ENCODE measurements around the gene SLC7A8.
"Not testable (repeated sequence)": the region's sequence is repeated elsewhere in the genome, so short reads cannot be mapped to it uniquely, and the experiment has no call there.

SLC7A8 gene

DNA sequence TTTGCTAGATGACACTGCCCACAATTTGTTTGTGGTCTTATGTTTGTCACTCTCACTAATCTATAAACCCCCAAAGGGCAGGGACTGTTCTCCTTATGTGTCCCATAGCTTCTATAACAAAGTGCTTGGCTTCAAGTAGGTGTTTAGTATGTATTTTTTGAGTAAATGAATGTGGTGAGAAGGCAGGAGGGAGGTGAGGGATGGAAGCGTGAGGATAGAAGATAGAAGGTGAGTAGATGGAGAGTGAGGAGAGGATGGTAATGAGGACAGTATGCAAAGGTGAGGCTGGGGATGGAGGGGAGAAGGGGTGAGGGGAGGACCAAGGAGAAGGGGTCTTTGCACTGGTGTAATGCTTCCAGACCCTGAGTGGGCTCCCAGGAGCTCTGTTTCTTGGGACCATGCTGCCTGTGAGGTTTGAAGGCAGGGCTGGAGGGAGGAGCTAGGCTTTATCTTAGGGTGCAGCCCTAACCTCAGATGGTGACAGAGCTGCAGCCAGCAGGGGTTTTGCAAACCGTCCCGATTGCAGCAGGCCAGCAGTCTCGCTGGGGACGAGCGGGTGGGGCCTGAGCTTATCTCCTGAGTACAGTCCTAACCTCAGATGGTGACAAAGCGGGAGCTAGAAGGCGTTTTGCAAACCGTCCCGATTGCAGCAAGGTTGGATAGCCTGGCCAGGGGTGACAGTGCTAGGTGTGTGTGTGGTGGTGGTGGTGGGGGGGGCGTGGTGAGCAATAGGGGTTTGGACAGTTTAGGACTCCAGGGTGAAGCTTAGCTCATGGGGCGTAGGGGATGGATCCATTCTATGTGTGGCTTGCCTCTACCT is 70.9 kb downstream of the SLC7A8 start:
- no peak for DNase-seq

DNA sequence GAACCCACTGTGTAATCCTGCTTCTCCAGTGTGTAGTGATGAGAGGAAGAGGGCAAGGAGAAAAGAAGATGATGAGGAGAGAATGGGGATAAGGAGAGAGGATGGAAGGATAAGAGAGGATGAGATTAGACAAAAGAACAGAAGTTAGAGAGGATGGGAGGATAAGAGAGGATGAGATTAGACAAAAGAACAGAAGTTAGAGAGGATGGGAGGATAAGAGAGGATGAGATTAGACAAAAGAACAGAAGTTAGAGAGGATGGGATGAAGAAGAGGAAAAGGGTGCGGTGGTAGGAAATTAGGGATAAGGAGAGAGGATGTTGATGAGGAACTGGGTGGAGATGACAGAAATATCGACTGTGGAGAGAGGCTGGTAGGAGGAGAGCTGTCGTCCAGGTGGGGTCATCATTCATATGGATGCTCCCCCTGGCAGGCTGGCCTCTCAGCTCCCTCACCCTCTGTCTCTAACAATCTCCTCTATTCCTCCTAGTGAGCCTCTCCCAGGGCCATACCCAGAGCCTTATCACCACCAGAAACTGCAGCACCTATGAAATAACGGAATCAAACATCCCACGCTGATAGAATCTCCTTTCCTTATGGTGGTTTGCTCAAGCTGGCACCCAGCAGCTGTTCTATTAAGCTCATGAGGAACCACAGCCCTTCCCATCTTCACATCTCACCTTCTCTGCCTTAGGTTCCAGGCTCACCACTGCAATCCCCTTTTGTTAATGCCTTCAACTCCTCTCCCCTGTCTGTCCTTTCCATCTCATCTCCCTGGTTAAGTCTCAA is 72.7 kb downstream of the SLC7A8 start:
- no peak for DNase-seq

DNA sequence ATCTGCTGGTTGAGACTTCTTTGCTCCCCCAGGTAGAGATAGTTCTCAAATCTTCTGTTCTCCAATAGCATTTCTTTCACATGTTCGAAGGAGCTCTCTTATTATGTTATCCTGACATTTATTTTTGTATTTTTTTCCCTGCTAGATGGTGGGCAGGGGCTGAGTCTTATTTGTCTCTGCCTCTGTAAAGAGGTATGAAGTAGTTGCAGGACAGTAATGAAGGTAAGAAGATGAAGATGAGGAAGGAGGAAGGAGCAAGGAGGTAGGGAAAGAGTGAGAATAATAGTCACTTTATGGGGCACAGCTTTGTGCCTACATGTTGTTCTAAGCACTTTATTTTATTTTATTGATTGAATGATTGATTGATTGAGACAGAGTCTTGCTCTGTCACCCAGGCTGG is 73.7 kb downstream of the SLC7A8 start:
- no peak for DNase-seq

- DNase-seq, result not testable (repeated sequence)
Observed at GRCh38 chr14:23108169-23108568, 75.3 kb downstream of the SLC7A8 start.

DNA sequence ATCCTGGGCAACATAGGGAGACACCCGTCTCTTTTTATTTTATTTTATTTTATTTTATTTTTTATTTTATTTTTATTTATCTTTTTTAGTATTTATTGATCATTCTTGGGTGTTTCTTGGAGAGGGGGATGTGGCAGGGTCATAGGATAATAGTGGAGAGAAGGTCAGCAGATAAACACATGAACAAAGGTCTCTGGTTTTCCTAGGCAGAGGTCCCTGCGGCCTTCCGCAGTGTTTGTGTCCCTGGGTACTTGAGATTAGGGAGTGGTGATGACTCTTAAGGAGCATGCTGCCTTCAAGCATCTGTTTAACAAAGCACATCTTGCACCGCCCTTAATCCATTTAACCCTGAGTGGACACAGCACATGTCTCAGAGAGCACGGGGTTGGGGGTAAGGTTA is 75.8 kb downstream of the SLC7A8 start:
- not testable (repeated sequence) for DNase-seq

DNA sequence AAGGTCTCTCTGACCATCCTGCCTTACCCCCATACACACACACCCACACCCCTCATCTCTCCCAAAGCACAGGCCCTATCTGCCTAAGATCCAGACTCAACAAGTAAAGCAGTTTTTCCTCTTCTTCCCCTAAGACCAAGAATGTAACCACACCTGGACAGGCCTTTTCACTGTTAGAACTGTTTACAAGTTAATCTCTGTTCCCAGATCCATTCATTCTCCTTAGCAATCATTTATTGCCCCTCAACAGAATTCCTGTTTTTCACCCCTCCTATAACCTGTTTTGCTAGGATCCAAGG is 76.8 kb downstream of the SLC7A8 start:
- DNase-seq, result no peak

GRCh38 chr14:23105348-23105824 is 78.1 kb downstream of the SLC7A8 start:
- DNase-seq, result no peak

DNA sequence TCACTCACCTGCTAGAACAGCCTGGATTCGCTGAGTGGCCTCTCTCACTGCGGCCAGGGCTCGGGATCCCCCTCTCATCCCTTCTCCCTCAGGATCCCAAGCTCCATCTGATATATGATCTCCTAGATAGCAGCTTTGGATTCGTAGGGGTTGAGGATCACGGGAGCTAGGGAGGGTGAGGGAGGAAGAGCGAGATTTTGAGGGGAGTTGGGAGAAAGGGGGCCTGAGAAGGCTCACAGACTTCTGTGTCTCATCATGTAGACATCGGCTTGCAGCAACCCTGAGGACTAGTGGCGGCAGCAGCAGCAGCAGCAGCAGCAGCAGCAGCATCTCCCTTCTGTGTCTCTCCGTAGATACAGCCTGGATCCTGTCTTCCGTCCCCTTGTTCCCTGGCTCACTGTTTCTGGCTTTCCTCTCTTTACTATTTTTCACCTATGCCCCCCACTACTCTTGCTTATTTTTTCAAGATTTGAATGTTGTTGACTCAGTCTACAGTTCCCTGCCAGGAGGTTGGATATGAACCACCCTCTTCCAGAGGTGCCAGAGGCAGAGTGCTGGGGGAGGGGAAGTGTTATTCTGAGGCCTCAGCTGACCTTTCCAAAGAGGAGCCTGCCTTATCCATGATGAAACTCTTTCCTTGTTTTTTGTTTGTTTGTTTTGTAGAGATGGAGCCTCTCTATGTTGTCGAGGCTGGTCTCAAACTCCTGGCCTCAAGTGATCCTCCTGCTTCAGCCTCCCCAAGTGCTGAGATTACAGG is 78.7 kb downstream of the SLC7A8 start, which contains the start of gene CIROP:
Gene CIROP (minus strand): TSS at position 399 of the 757 bp plus-strand sequence. CDS start 69 bp downstream, at position 330.
- DNase-seq, result no peak

DNA sequence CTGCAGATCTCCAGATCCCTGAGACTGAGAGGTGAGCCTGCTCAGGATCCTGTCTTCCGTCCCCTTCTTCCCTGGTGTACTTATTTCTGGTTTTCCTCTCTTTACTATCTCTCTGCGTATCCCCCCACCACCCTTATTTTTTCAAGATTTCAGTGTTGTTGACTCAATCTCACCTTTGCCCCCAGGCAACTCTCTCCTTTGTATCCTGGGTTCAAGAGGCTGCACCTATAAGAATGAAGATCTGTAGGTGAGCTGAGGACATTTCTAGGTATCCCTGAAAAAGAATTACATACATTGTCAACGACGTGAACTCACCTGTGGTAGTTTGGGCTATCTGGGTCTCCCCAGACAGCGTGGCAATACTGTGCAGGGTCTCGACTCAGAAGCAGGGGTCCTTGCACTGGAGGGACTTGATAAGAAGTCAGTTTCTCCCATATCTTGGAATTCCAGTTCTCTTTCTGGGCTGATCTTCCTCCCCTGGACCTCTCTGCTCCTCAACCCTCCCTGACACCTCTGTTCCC is 79.3 kb downstream of the SLC7A8 start:
- no peak for DNase-seq

DNA sequence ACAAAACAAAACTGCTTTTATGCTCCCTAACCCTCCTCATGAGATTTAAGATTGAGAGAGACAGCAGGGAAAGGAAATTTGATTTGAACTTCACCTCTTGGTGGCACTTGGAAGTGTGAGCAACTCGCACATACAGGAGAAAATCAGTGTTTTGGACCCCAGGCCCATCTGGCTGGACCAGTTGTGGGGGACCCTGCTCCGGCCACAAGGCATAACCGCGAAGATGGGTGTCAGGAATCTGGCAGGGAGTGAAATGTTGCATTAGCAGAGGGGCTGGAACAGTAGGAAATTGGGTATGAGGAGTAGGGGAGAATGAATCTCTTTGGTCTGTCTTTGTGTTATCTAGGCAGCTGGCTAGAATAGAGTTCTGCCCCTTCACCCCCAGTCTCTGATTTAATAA is 79.9 kb downstream of the SLC7A8 start:
- no peak for DNase-seq

DNA sequence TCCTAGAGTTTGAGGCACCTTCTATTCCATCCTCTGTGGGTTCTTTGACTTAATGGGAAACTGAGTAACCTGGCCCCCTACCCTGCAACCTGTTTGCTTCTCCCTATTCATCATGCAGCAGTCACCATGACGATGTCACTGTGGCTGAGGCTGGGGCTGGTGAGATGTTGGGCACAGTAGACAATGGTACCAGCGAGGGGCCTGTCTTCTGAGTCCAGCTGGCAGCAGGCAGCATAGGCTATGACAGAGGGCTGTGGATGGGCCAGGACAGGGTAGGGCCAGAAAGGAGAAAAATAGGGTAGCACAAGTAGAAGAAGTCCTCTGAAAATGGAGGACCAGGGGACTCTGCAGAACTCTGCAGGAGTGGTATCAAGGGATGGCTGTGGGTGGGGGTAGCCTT is 80.7 kb downstream of the SLC7A8 start:
- DNase-seq, result no peak

DNA sequence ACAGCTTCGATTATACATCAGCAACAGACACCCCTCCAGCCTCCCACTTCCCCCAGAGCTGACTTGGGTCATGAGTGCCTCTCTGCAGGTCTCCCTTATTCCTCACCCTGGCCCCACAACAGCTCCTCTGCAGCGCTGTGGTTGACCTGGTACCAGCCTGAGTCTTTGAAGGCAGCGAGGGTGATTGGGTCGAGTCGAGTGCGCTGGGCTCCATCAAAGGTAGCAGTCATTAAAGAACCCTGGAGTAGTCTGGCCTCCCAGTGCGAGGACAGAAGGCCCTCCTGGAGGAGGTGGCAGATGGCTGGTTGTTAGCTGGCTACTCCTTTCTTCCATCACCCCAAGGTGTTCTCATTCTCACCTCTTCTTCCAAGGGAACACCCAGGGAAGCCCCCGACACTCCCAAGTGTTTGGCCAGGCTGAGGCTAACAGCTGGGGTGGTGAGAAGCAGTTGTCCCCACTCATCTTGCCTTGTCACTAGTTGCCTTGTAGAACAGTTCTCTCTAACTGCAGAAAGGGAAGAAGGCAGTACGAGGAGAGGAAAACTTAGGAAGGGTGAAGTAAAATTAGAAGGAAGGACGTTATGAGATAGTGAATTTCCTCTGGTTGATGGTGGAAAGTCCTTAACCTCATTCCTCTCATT is 81.4 kb downstream of the SLC7A8 start:
- DNase-seq, result no peak

- no peak for DNase-seq
Observed at GRCh38 chr14:23101213-23101970, 82.1 kb downstream of the SLC7A8 start.

- DNase-seq, result no peak
Observed at GRCh38 chr14:23099212-23099861, 84.1 kb downstream of the SLC7A8 start.

GRCh38 chr14:23097786-23098185 is 85.7 kb downstream of the SLC7A8 start:
- DNase-seq, result no peak

DNA sequence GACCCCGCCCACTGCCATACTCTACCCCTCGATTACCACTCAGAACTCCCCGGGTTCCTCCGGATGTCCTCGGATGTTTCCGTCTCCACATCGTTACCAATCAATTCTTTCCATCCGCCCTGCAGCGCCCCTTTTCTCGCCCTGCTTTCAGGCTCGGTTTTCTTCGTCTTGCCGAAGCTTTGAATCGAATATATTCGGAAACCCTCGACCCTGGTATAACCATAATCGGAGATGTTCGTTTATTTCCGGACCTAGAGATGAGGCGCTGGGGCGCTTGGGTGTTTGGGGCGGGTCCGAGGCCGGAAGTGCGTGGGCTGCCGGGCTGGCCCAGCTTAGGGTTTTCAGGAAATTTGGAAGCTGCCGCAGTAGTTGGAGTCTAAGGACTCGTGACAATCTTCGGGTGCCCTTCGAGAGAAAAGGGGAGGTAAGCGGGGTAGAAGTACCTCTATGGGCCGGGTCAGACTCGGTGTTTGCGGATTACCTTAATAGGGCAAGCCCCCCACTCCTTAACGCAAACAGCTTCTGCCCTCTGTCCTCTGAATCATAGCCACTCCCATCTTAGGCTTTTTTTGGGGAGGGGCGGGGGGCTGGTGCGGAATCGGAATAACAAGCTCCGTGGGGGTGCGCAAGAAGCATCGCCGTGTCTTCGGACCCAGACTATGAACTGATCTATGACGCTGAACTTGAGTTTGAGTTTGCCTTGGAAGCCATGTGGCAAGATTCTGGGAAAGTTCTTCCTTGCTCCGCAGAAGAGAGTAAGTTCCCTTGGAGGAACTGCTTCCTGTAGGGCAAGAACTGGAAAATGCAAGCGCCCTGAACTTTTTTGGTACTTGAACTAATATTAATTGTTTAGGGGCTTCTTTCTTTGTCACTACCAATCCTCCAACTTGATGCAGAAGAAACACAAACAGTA is 88.0 kb downstream of the SLC7A8 start, which contains the start of gene C14orf119:
Gene C14orf119 (plus strand): TSS at position 310 of the 913 bp plus-strand sequence. CDS start 2,154 bp downstream, outside the sequence.
- no peak for DNase-seq

DNA sequence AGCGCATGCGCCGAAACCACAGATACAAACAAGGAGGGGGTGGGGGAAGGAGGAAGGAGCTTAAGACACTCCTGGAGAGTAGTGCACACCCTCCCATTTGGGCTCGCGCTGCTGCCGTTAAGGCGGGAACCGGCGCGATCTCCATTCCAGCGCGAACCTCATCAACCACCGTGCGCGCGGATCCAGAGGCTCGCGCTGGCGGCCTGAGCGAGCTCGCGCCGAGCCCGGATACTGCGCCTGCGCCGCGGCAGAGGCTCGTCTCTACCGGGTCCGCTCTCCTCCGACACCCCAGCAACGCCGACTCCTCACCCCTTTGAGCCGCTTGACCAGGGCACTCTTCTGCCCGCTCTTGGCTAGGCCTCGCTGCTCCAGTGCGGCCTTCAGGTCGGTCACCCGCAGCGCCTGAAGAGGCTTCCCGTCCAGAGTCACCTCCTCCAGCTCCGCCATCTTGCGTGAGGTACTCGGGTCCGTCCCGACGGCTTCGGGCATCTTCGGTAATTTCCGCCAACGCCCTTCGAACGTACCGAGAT is 88.7 kb downstream of the SLC7A8 start, which contains the start of gene ACIN1:
Gene ACIN1 (minus strand): TSS at position 471 of the 530 bp plus-strand sequence. CDS start 24 bp downstream, at position 447.
- DNase-seq, result no peak

GRCh38 chr14:23093991-23094665 is 89.3 kb downstream of the SLC7A8 start:
- no peak for DNase-seq

DNA sequence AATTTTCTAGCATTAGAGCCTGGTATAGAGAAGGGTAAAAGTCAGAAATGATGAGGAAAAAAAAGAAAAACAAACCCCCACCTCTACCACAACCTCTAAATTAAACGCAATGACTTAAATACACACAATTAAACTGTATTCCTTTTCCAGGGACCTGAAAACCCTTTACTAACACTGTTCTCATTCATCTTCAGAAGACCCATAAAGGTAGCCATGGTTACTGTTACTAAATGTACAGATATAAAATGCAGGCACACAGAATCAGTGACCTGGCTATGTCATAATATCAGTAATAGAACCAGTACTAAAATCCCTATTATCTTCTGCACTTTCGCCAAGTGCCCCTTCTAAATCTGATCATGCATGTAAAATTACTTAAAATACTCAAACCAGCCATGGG is 89.9 kb downstream of the SLC7A8 start:
- no peak for DNase-seq

All from NCI-H526 (cell line).